ENCODE measurements around the gene AMBN. TPM values are rescaled to one million over a fixed set of nuclear protein-coding genes. Genes with fewer than 3 reads are reported as not detected.

The AMBN gene
- total and polyA plus RNA-seq, 12 donors, result not detected

- Histone ChIP-seq H3K9me3 (replicated peaks in 1 of 3) (no peaks in the 10 kb centered on the region), H3K36me3 (replicated peaks in 1 of 2) (no peaks in the 10 kb centered on the region), H3K27me3 (no peaks in the 10 kb centered on the region), H3K4me1 (replicated peaks in 1 of 2) (no peaks in the 10 kb centered on the region), H3K4me3 (no peak overlapping the region), H3K27ac (no peak overlapping the region)
- 87 to 90% (median 87%) methylated on average over 4 of the region's 4 CpGs for WGBS, 4 donors
- no peak for DNase-seq
- intact Hi-C loops (cut with DNase I), result no loop called here
- TF ChIP-seq CTCF (IDR thresholded peaks at IDR 0.05) (no peak), POLR2A (IDR thresholded peaks at IDR 0.05) (no peak)
Observed at GRCh38 chr4:70619288-70619687, 27.2 kb downstream of the AMBN start.

- no peak overlapping the region for H3K27ac ChIP-seq
- 87 to 93% (median 93%) methylated on average over 2 of the region's 2 CpGs for WGBS, 4 donors
- TF ChIP-seq CTCF (IDR thresholded peaks at IDR 0.05) (no peak), POLR2A (IDR thresholded peaks at IDR 0.05) (no peak)
- H3K4me3 ChIP-seq, result no peak overlapping the region
- no peaks in the 10 kb centered on the region for H3K36me3 ChIP-seq (replicated peaks in 1 of 2)
- no peaks in the 10 kb centered on the region for H3K4me1 ChIP-seq (replicated peaks in 1 of 2)
- no peaks in the 10 kb centered on the region for H3K9me3 ChIP-seq (replicated peaks in 1 of 3)
- intact Hi-C loops (cut with DNase I), result no loop called here
- H3K27me3 ChIP-seq, result no peaks in the 10 kb centered on the region
- no peak for DNase-seq
Observed at GRCh38 chr4:70619778-70620177, 27.7 kb downstream of the AMBN start.

- Histone ChIP-seq H3K9me3 (replicated peaks in 1 of 3) (no peaks in the 10 kb centered on the region), H3K4me1 (replicated peaks in 1 of 2) (no peaks in the 10 kb centered on the region), H3K36me3 (replicated peaks in 1 of 2) (no peaks in the 10 kb centered on the region), H3K27ac (no peak overlapping the region), H3K4me3 (no peak overlapping the region), H3K27me3 (no peaks in the 10 kb centered on the region)
- WGBS, 4 donors, result 95 to 99% (median 96%) methylated on average over 3 of the region's 3 CpGs
- DNase-seq, result no peak
- intact Hi-C loops (cut with DNase I), result no loop called here
- TF ChIP-seq CTCF (IDR thresholded peaks at IDR 0.05) (no peak), POLR2A (IDR thresholded peaks at IDR 0.05) (no peak)
Observed at GRCh38 chr4:70623323-70623722, 31.3 kb downstream of the AMBN start.

- no peaks in the 10 kb centered on the region for H3K27me3 ChIP-seq
- intact Hi-C loops (cut with DNase I), result no loop called here
- H3K4me1 ChIP-seq (replicated peaks in 1 of 2), result no peaks in the 10 kb centered on the region
- 43 to 61% (median 50%) methylated on average over 1 of the region's 1 CpG for WGBS, 4 donors
- no peak for DNase-seq
- H3K4me3 ChIP-seq, result no peak overlapping the region
- no peak overlapping the region for H3K27ac ChIP-seq
- H3K36me3 ChIP-seq (replicated peaks in 1 of 2), result no peaks in the 10 kb centered on the region
- no peaks in the 10 kb centered on the region for H3K9me3 ChIP-seq (replicated peaks in 1 of 3)
- TF ChIP-seq POLR2A (IDR thresholded peaks at IDR 0.05), result no peak
- no peak for TF ChIP-seq CTCF (IDR thresholded peaks at IDR 0.05)
Observed at GRCh38 chr4:70624226-70624793, 32.3 kb downstream of the AMBN start.

Data from adrenal gland (tissue), 12 donors.